Mesenchymal stem cell (in vitro differentiated cells and primary cell): ENCODE data around the gene MYBPC2.

Experiments
- DNase-seq: peaks from one replicate; pipeline ENCODE4 v3.0.0-alpha.2; 2013
- H2AFZ ChIP-seq: one replicate; pipeline ENCODE4 v1.6.1; 2013; ENCODE audit warnings: low read depth, mild to moderate bottlenecking, control low read depth, inconsistent platforms, low read length, moderate library complexity
- H2AK5ac ChIP-seq: 2 replicates; pipeline ENCODE4 v1.6.1; 2013; ENCODE audit warnings: low read length, moderate library complexity, mild to moderate bottlenecking, inconsistent platforms; ENCODE audit not compliant: severe bottlenecking
- H2BK120ac ChIP-seq: one replicate; pipeline ENCODE4 v1.6.1; 2013; ENCODE audit warnings: low read depth, mild to moderate bottlenecking, inconsistent platforms, low read length, moderate library complexity
- H2BK12ac ChIP-seq, 2 experiments: one replicate each; pipeline ENCODE4 v1.6.1; 2013; ENCODE audit warnings: inconsistent platforms in 2 of 2, low read length in 2 of 2, mild to moderate bottlenecking in 2 of 2, moderate library complexity in 2 of 2, control low read depth in 1 of 2
- H2BK15ac ChIP-seq: one replicate; pipeline ENCODE4 v1.6.1; 2013; ENCODE audit warnings: mild to moderate bottlenecking, low read depth, inconsistent platforms; ENCODE audit not compliant: poor library complexity, severe bottlenecking
- H2BK5ac ChIP-seq: 2 replicates; pipeline ENCODE4 v1.6.1; 2013; ENCODE audit warnings: low read depth, mild to moderate bottlenecking, low read length, control low read depth, inconsistent platforms; ENCODE audit not compliant: poor library complexity, severe bottlenecking
- H3K14ac ChIP-seq, 2 experiments: one replicate each; pipeline ENCODE4 v1.6.1; 2013; ENCODE audit warnings: inconsistent platforms in 2 of 2, low read length in 2 of 2, control low read depth in 1 of 2, mild to moderate bottlenecking in 1 of 2, moderate library complexity in 1 of 2
- H3K18ac ChIP-seq, 2 experiments: one replicate each; pipeline ENCODE4 v1.6.1; 2013; ENCODE audit warnings: inconsistent platforms in 2 of 2, low read length in 2 of 2, control low read depth in 1 of 2, low read depth in 1 of 2, mild to moderate bottlenecking in 1 of 2
- H3K23ac ChIP-seq, 2 experiments: one replicate each; pipeline ENCODE4 v1.6.1; 2013; ENCODE audit warnings: inconsistent platforms in 2 of 2, low read length in 2 of 2, mild to moderate bottlenecking in 2 of 2, moderate library complexity in 2 of 2, control low read depth in 1 of 2
- H3K27ac ChIP-seq: 2 replicates; pipeline ENCODE4 v1.5.1; 2013; ENCODE audit warnings: mild to moderate bottlenecking, moderate library complexity, low read length, control low read depth, inconsistent platforms; ENCODE audit not compliant: poor library complexity, severe bottlenecking
- H3K27me3 ChIP-seq, 2 experiments: 2 replicates each; pipeline versions ENCODE4 v1.6.1 to v1.7.0; 2013; ENCODE audit warnings: low read length in 2 of 2, mild to moderate bottlenecking in 2 of 2, moderate library complexity in 2 of 2, control low read depth in 1 of 2, inconsistent platforms in 1 of 2; ENCODE audit not compliant: control insufficient read depth in 1 of 2, insufficient read depth in 1 of 2
- H3K36me3 ChIP-seq, 2 experiments: 2 replicates each; pipeline versions ENCODE4 v1.6.1 to v1.7.0; 2013; ENCODE audit warnings: low read length in 2 of 2, control low read depth in 1 of 2, inconsistent platforms in 1 of 2, low read depth in 1 of 2, mild to moderate bottlenecking in 1 of 2; ENCODE audit not compliant: insufficient read depth in 2 of 2, control insufficient read depth in 1 of 2
- H3K4ac ChIP-seq, 2 experiments: one replicate each; pipeline ENCODE4 v1.6.1; 2013; ENCODE audit warnings: inconsistent platforms in 2 of 2, low read length in 2 of 2, mild to moderate bottlenecking in 2 of 2, moderate library complexity in 2 of 2, control low read depth in 1 of 2, low read depth in 1 of 2
- H3K4me1 ChIP-seq: 2 replicates; pipeline ENCODE4 v1.6.1; 2013; ENCODE audit warnings: low read depth, low read length, control low read depth; ENCODE audit not compliant: control insufficient read depth, insufficient read depth
- H3K4me2 ChIP-seq: 2 replicates; pipeline ENCODE4 v1.6.1; 2013; ENCODE audit warnings: low read length, mild to moderate bottlenecking, inconsistent platforms; ENCODE audit not compliant: poor library complexity, severe bottlenecking
- H3K4me3 ChIP-seq, 2 experiments: 2 replicates each; pipeline versions ENCODE4 v1.5.1 to v1.7.0; 2013; ENCODE audit warnings: low read length in 2 of 2, mild to moderate bottlenecking in 2 of 2, control low read depth in 1 of 2, low read depth in 1 of 2; ENCODE audit not compliant: insufficient read depth in 1 of 2
- H3K79me1 ChIP-seq: replicated peaks from 2 replicates; pipeline ENCODE4 v1.6.1; 2013; ENCODE audit warnings: mild to moderate bottlenecking, control low read depth, low read length, inconsistent platforms; ENCODE audit not compliant: poor library complexity, severe bottlenecking
- H3K9ac ChIP-seq: 2 replicates; pipeline ENCODE4 v1.7.0; 2013; ENCODE audit warnings: mild to moderate bottlenecking, low read length, moderate library complexity
- H3K9me3 ChIP-seq: 2 replicates; pipeline ENCODE4 v1.7.0; 2013; ENCODE audit warnings: mild to moderate bottlenecking, low read length; ENCODE audit not compliant: control insufficient read depth
- H4K8ac ChIP-seq: one replicate; pipeline ENCODE4 v1.6.1; 2013; ENCODE audit warnings: inconsistent platforms, mild to moderate bottlenecking, low read length, moderate library complexity
- H4K91ac ChIP-seq: one replicate; pipeline ENCODE4 v1.6.1; 2013; ENCODE audit warnings: mild to moderate bottlenecking, low read length, inconsistent platforms
- WGBS: methylation state at CpG from one replicate; pipeline ENCODE4 v1.1.7; 2013; ENCODE audit warnings: mixed read lengths; 5-methylcytosine and 5-hydroxymethylcytosine counted together

MYBPC2 gene

DNA sequence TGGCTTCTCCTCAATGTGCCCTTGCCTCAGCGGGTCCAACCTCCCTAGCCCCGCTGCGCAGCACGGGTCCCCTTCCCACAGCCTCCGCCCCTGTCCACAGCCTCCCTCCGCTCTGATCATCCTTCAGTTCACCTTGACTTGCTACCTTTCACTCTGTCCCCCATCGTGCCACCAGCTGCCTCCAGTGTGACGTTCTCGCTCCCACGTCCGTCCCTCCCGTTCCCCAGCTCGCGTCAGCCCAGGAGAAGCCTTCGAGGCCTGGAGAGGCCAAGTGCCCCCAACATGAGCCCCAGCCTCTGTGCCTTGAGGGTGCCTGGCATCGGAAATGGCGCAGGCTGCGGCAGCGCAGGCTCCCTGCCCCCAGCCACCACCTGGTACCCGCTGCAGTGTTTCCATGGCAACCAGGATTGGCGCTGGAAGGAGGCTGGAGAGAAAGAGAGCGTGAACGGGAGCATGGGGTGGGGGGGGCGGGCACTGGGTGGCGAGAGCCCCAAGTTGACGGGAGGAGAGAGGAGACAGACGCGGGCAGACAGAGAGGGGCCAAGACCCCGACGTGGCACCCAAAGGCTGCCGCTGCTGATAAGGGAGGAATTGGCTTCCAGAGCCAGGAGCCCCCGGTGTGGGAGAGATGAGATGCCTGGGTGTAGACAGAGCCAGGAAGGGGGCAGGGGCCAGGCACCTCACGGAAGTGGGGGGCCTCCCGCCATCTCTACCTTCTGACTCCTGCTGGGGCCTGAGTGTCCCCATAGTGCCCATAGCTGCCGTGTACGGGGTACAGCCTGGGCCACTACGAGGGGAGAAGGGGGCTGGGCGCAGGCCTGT is 81.9 kb downstream of the MYBPC2 start:
- no peaks in the 10 kb centered on the region for H3K9me3 ChIP-seq
- H2BK15ac ChIP-seq = no peak overlapping the region
- no peak overlapping the region for H3K23ac ChIP-seq
- H2BK12ac ChIP-seq = no peak overlapping the region
- no peak overlapping the region for H3K4me2 ChIP-seq
- H3K27ac ChIP-seq = no peak overlapping the region
- peaks cover 0 to 9% of the 10 kb centered on the region in 2 experiments for H3K27me3 ChIP-seq
- no peak for DNase-seq
- H2AFZ ChIP-seq = no peak overlapping the region
- no peak overlapping the region for H3K4ac ChIP-seq
- no peak overlapping the region for H4K91ac ChIP-seq
- no peak overlapping the region for H4K8ac ChIP-seq
- peaks cover 17% of the 10 kb centered on the region for H3K4me1 ChIP-seq
- no peak overlapping the region for H3K4me3 ChIP-seq
- WGBS = 82% methylated on average over 38 of the region's 38 CpGs
- no peak overlapping the region for H3K14ac ChIP-seq
- no peak overlapping the region for H3K9ac ChIP-seq
- H2AK5ac ChIP-seq = no peak overlapping the region
- no peak overlapping the region for H2BK120ac ChIP-seq
- no peak overlapping the region for H2BK5ac ChIP-seq
- H3K36me3 ChIP-seq = no peaks in the 10 kb centered on the region
- H3K18ac ChIP-seq = no peak overlapping the region
- peaks cover 9% of the 10 kb centered on the region for H3K79me1 ChIP-seq

DNA sequence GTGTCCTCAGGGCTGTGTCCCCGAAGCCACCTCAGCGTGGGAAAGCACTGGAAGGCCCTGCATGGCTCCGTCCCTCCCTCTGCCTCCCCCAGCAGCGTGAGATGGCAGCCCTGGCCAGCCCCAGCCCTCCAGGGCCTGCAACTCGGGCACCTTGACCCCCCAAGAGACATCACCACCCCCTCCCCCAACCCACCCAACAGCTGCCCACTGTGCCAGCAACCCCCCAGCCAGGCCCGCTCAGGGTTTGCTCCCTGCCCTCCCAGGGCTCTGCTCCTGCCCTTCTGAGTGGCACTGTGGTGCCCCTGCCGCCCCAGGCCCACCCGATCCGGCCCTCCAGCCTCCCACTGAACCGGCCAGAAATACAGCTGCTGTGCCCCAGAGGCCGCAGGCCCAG is 82.5 kb downstream of the MYBPC2 start:
- Histone ChIP-seq H2BK15ac (peak overlapping the region; percentile 37), H2AK5ac (no peak overlapping the region), H2AFZ (no peak overlapping the region), H3K9ac (no peak overlapping the region), H3K18ac (no peak overlapping the region), H3K27ac (no peak overlapping the region), H3K14ac (no peak overlapping the region), H3K4me2 (no peak overlapping the region), H3K79me1 (peaks cover 6% of the 10 kb centered on the region), H3K27me3 (peaks cover 0 to 9% of the 10 kb centered on the region in 2 experiments), H3K4me3 (no peak overlapping the region), H2BK120ac (no peak overlapping the region), H4K91ac (no peak overlapping the region), H3K9me3 (no peaks in the 10 kb centered on the region), H3K4me1 (peaks cover 13% of the 10 kb centered on the region), H3K4ac (no peak overlapping the region), H2BK5ac (no peak overlapping the region), H3K23ac (no peak overlapping the region), H4K8ac (no peak overlapping the region), H2BK12ac (no peak overlapping the region), H3K36me3 (no peaks in the 10 kb centered on the region)
- WGBS = 83% methylated on average over 9 of the region's 11 CpGs
- DNase-seq = no peak
